Metanephros (tissue), 2 donors: ENCODE results near the gene MALL. TPM values are rescaled to one million over a fixed set of nuclear protein-coding genes. Genes with fewer than 3 reads are reported as not detected.

Experiments
- small RNA-seq: library from RNA; depleted of rRNA; stranded (forward); fragments of <200 nt; gene quantifications from one replicate; pipeline ENCODE3, GENCODE V24; 2014; ENCODE audit warnings: low replicate concordance
- total RNA-seq: library from RNA; depleted of rRNA; stranded (reverse); fragments of >200 nt; gene quantifications from one replicate; pipeline ENCODE4 v1.2.3, GENCODE V29; 2014

Gene MALL
- 11.5 TPM for total RNA-seq

DNA sequence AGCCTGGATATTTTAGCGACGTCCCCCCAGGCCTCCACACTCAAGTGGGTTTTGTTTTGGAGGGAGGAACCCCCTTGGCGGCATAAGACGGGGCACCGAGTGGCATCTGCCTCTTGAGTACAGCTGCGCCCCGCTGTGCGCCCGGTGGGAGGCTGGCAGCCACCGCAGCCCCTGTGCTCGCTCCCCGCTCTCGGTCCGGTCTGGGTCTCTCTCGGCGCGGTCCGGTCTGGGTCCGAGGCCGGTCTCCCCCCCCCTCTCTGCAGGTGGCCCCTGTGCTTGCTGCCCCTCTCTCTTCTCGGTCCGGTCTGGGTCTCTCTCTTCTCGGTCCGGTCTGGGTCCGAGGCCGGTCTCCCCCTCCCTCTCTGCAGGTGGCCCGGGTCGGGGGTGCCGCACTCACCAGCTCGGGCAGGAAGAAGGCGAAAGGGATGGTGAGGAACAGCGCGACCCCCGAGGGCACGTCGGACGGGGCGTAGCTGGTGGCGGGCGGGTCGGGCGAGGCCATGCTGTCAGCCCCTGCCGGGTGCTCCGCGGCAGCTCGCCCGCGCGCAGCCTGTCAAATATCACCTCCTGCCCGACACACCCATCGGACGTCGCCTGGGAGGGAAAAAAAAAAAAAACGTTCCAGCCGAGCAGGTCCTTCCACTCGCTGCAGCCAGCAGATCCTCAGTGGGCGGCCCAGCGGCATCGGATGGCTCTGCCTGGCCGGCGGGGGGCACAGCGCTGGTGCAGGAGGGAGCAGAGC, at the start of gene MALL:
Gene MALL, minus strand, starts transcription at position 532 of the 742 bp plus-strand sequence. Its CDS starts 30 bp downstream, at position 502.

Small RNAs within 50 kb of the gene (small RNA-seq; reads per million reads assigned to genes)
- not detected for gene MIR4267
- gene MIR4436B1, result not detected

Other genes starting within 250 kb of the MALL start
- gene LIMS3, start 217.1 kb downstream of the MALL start, total RNA-seq, result 2.0 TPM
- 8.3 TPM for gene NPHP1, start 89.2 kb upstream of the MALL start, total RNA-seq
- gene MTLN, start 96.7 kb upstream of the MALL start, total RNA-seq, result 53.3 TPM